Ishikawa (cell line): ENCODE results near the gene WDR18.
A peak's percentile ranks its signal among the peaks of the same experiment; 100 is the strongest.

ENCODE experiments used
- CEBPB ChIP-seq: IDR thresholded peaks from 2 replicates; pipeline ENCODE4 v1.6.1; 2012
- CREB1 ChIP-seq: IDR thresholded peaks from 2 replicates; pipeline ENCODE4 v1.6.1; 2012; ENCODE audit warnings: low read depth
- EGR1 ChIP-seq: IDR thresholded peaks from 2 replicates; pipeline ENCODE4 v1.6.1; 2012
- EP300 ChIP-seq: IDR thresholded peaks from 2 replicates; pipeline ENCODE4 v1.6.1; 2012; ENCODE audit warnings: borderline replicate concordance
- FOXM1 ChIP-seq: IDR thresholded peaks from 2 replicates; pipeline ENCODE4 v1.6.1; 2012; ENCODE audit warnings: low read depth, borderline replicate concordance
- MAX ChIP-seq: IDR thresholded peaks from 2 replicates; pipeline ENCODE4 v1.6.1; 2012
- NFIC ChIP-seq: IDR thresholded peaks from 2 replicates; pipeline ENCODE4 v1.6.1; 2012
- RAD21 ChIP-seq: IDR thresholded peaks from 2 replicates; pipeline ENCODE4 v1.6.1; 2012; ENCODE audit warnings: low read depth
- REST ChIP-seq: IDR thresholded peaks from 2 replicates; pipeline ENCODE4 v1.6.1; 2012; ENCODE audit warnings: low read depth, mild to moderate bottlenecking
- TAF1 ChIP-seq: IDR thresholded peaks from 2 replicates; pipeline ENCODE4 v1.6.1; 2012; ENCODE audit warnings: low read depth, mild to moderate bottlenecking
- TCF12 ChIP-seq: IDR thresholded peaks from 2 replicates; pipeline ENCODE4 v1.6.1; 2012; ENCODE audit warnings: low read depth
- TEAD4 ChIP-seq: IDR thresholded peaks from 2 replicates; pipeline ENCODE4 v1.6.1; 2012
- USF1 ChIP-seq: IDR thresholded peaks from 2 replicates; pipeline ENCODE4 v1.6.1; 2012
- YY1 ChIP-seq: IDR thresholded peaks from 2 replicates; pipeline ENCODE4 v1.6.1; 2012; ENCODE audit warnings: low read depth
- ZBTB7A ChIP-seq: IDR thresholded peaks from 2 replicates; pipeline ENCODE4 v1.6.1; 2012; ENCODE audit warnings: low read depth

The WDR18 gene

GRCh38 chr19:996051-996838, 12.1 kb downstream of the WDR18 start:
- TF ChIP-seq ZBTB7A (no peak), TCF12 (no peak), TEAD4 (no peak), NFIC (no peak; the same call in 1 of the 2 replicates), FOXM1 (no peak), YY1 (no peak), USF1 (no peak), EP300 (no peak)

GRCh38 chr19:998064-998463, 13.9 kb downstream of the WDR18 start:
- TF ChIP-seq YY1 (no peak), CEBPB (no peak), USF1 (no peak), EP300 (no peak), MAX (no peak), TEAD4 (no peak), TCF12 (no peak), FOXM1 (no peak), CREB1 (no peak), NFIC (no peak), RAD21 (no peak)

GRCh38 chr19:999379-999719, 15.2 kb downstream of the WDR18 start:
- TF ChIP-seq TCF12 (no peak), USF1 (no peak), FOXM1 (no peak), ZBTB7A (no peak), CEBPB (no peak), TEAD4 (no peak), EGR1 (no peak), TAF1 (no peak), REST (no peak), NFIC (no peak), CREB1 (no peak)

GRCh38 chr19:1000095-1000494, 15.9 kb downstream of the WDR18 start, which contains the start of gene GRIN3B:
Gene GRIN3B, plus strand, starts transcription at chr19:1000419. Its CDS starts 19 bp downstream, at chr19:1000438.
- TF ChIP-seq MAX: peak; percentile 32; the same call in 1 of the 2 replicates
- no peak for TF ChIP-seq CEBPB
- no peak for TF ChIP-seq TAF1
- no peak for TF ChIP-seq USF1
- TF ChIP-seq EP300: no peak
- TF ChIP-seq RAD21: peak; percentile 45
- TF ChIP-seq EGR1: no peak
- TF ChIP-seq TCF12: no peak; the same call in 1 of the 2 replicates

- TF ChIP-seq YY1 (no peak), FOXM1 (no peak), TEAD4 (no peak), USF1 (no peak), EP300 (no peak), RAD21 (no peak), EGR1 (no peak), NFIC (no peak), TCF12 (no peak), TAF1 (no peak), MAX (no peak), ZBTB7A (no peak), CREB1 (no peak), CEBPB (no peak), REST (no peak)
Observed at GRCh38 chr19:1000591-1001537, 16.7 kb downstream of the WDR18 start.
